ACHN (cell line): ENCODE results near the gene RFX7.
A peak's percentile ranks its signal among the peaks of the same experiment; 100 is the strongest.

Experiments
- DNase-seq: peaks from one replicate; pipeline ENCODE4 v3.0.0-alpha.2; 2015
- in situ Hi-C: cut with HindIII; loops from 2 replicates; pipeline ENCODE4 v1.10.0; 2017; ENCODE audit warnings: low sequenced_read_pairs, low pct_ligation_motif_present, low pct_unique_long_range_greater_than_20kb

RFX7 gene

GRCh38 chr15:56245871-56246814 lies 2.5 kb upstream of the RFX7 start:
- DNase-seq = peak; percentile 90
- in situ Hi-C loops = no loop called here

GRCh38 chr15:56244811-56245576 lies 1.3 kb upstream of the RFX7 start:
- DNase-seq = peak; percentile 7
- in situ Hi-C loops = no loop called here

DNA sequence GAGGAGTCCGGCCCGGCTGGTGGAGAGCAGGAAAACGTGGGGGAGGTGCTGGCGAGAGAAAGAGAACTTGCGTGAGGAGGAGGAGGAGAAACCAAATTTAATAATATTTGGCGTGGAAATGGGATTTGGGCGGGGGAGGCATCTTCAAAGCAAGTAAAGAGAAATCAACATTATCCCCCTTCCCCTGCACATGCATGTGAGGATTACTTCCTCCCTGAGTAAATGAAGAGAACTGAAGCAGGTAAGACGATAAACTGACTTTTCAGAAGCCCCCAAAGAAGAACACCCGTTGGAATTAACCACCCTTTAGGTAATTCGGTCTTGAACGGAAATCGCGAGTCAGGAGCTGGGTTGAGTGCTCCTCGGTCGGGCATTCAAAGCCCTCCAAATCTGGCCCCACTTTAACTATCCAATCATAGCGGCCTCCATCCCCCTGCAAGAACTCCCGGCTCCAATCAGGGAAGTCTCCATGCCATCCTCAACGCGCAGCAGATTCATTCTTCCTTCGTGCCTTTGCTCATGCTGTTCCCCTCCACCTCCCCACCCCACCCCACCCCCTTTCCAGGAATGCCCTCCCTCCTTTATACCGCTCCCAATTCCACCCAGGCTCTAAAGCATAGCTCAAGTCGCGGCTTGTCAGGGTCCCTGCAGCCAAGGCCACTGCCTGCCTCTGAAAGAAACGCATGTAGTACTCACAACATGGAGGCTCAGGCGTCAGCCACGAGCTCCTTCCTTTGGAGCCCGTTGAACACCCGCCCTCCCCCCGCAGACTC lies 545 bp upstream of the RFX7 start:
- peak; percentile 82 for DNase-seq
- in situ Hi-C loops = no loop called here

DNA sequence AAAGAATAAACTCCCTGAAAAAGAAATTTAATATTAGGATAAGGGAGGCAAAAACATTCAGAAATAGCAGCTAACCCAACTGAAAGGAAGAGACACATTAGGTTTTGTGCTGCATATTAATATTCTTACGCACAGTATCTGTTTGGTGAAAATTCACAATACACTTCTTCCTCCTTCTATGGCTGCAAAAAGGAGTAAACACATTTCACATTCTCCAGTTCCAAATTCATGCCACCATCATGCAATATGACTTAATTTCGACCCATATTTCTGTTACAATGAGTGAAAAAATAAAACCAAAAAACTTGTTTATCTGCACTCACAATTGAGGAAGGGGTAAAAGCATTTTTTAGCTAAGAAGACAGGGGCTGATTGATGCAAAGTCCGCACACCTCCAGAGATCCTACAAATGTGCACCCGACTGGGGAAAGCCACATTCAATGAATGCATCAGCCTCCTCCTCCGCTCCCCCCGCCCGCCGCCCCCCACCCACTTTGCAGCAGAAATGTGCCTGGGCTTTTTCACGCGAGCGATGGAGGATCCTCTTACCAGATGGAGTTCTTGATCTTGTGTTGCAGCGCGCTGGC lies 1.0 kb downstream of the RFX7 start:
- in situ Hi-C loops = no loop called here
- peak; percentile 13 for DNase-seq

- no peak for DNase-seq
- in situ Hi-C loops = no loop called here
Measured at GRCh38 chr15:56241374-56242105, 2.1 kb downstream of the RFX7 start.

DNA sequence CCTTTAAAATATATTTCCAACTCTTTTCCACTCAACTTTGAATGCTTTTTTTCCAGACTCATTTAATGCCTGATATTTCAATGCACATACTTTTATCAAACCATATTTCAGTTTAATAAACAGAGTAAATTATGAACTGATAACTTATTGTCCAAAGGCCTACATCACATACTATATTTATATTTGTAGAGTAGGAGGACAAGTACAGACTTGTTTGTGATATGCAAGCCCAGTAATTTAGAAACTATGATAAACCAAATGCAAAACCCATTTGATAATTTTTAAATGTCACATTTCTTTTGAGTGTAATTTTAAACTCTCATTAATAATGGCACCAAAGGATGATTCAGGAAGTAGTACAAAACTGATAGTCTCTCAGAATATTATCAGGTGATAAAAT lies 3.3 kb downstream of the RFX7 start:
- no peak for DNase-seq
- in situ Hi-C loops = no loop called here

- in situ Hi-C loops = no loop called here
- no peak for DNase-seq
Measured at GRCh38 chr15:56236197-56236596, 7.5 kb downstream of the RFX7 start.

DNA sequence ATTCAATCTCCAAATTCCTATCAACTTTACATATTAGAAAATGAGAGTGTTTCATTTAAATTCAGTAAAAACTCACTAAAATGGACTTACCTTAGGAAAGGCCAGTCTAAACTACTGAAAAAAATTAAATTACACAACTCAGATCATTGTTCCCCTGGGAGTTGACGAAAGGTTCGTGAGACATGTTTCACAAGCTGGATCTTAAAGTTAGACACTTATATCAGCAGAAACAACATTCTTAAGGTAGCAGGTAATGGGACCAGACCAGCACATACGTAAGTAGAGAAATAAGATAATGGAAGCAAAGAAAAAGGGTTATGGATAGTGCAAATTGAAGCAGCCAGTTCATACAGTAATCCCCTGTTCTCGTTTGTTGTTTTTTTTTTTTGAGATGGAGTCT lies 8.9 kb downstream of the RFX7 start:
- in situ Hi-C loops = no loop called here

DNA sequence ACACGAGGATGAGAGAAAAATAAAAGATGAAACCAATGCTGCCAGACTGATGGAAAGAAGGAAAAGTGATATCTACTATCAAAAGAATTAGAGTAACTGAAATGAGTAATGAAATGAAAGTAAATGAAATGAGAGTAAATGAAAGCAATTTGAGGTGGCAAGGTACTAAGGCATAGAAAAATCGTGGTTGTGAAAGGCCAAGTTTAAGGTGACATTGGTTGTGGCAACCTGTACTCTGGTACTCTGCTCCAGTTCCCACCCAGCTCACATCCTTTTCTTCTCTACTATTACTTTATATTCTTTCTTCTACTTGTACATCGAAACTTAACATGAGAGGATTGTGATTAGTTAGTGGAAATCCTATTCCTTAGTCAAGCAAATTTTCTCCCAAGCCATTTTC lies 10.1 kb downstream of the RFX7 start:
- in situ Hi-C loops = no loop called here
- no peak for DNase-seq

More for the DNA sequence above, 8.9 kb downstream of the RFX7 start:
- no peak for DNase-seq

GRCh38 chr15:56232058-56232457 lies 11.6 kb downstream of the RFX7 start:
- peak; percentile 10 for DNase-seq
- in situ Hi-C loops = no loop called here

DNA sequence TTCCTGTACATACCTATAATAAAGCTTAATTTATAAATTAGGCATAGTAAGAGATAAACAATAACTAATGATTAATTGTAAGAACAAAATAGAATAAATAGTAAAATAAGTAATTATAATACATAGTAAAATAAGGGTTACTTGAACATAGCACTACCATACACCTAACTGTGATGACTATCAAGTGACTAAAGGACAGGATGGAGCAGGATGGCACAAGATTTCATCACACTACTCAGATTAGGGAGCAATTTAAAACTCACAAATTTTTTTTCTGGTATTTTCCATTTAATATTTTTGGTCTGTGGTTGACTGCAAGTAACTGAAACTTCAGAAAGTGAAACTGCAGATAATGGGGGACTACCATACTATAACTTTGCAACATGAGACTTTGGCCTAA lies 14.8 kb downstream of the RFX7 start:
- in situ Hi-C loops = no loop called here
- no peak for DNase-seq

- no peak for DNase-seq
- in situ Hi-C loops = no loop called here
Measured at GRCh38 chr15:56228352-56228751, 15.3 kb downstream of the RFX7 start.

- DNase-seq = no peak
- in situ Hi-C loops = no loop called here
Measured at GRCh38 chr15:56227780-56228179, 15.9 kb downstream of the RFX7 start.

DNA sequence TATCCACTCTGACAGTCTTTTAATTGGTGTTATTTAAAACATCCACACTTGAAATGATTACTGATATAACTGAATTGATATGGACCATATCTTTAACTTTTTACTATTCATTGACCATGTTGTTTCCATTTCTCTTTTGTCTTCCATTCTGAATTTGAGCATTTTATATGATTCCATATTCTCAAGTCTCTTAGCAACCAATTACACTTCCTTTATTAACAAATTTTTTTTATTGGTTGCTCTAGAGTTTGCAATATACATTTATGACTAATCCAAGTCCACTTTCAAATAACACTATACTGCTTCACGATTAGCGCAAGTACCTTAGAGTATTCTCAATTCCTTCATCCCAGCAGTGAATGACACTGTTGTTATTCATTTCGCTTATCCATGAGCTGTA lies 16.4 kb downstream of the RFX7 start:
- no peak for DNase-seq
- in situ Hi-C loops = no loop called here

GRCh38 chr15:56225520-56225919 lies 18.2 kb downstream of the RFX7 start:
- in situ Hi-C loops = no loop called here
- DNase-seq = no peak

DNA sequence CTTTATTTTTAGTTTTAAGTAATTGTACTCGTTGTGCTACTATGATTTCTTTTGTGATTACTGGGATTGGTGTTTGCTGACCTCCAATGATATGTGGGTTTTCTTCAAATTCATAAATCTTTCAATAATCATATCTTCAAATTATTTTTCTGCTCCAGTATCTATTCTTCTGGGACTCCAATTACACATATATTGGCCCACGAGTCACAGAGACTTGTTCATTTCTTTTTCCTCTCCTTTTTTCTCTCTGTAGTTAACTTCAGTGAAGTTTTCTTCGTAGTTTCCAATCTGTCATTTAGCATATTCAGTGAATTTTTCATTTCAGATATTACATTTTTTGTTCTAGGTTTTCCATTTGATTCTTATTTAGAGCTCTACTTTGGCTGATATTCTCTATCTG lies 21.4 kb downstream of the RFX7 start:
- in situ Hi-C loops = no loop called here
- no peak for DNase-seq

DNA sequence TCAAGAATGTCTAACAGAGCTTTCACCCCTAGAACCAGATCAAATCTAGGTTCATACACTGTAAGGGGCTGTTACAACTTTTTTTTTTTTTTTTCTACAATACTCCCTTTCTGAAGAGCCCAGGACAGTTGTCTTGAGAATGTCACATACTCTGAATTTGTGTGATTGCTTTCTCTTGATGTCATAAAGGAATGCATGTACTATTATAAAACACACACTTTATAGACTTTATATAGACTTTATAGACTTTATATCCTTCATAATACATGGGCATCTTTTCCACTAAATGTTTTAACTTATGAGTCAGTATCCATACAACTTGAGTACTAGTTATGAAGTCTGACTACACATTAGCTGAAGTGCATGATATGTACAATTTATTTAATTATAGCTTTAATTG lies 26.3 kb downstream of the RFX7 start:
- in situ Hi-C loops = no loop called here
- DNase-seq = no peak

- in situ Hi-C loops = no loop called here
- no peak for DNase-seq
Measured at GRCh38 chr15:56215769-56216168, 27.9 kb downstream of the RFX7 start.
